HG02973 (cell line): ENCODE results near the gene KCNN3.

ENCODE experiments used
- ATAC-seq: cut with Tn5 transposase; IDR thresholded peaks from one replicate; pipeline ENCODE4 v1.9.1; 2021; ENCODE audit warnings: moderate library complexity; ENCODE audit not compliant: unreplicated experiment

Gene KCNN3

GRCh38 chr1:154798645-154799044 is 71.4 kb downstream of the KCNN3 start:
- no peak for ATAC-seq

- ATAC-seq: no peak
These were observed 72.9 kb downstream of the KCNN3 start for GRCh38 chr1:154797175-154797574.

GRCh38 chr1:154796303-154796892 is 73.7 kb downstream of the KCNN3 start:
- no peak for ATAC-seq

- ATAC-seq: no peak
These were observed 75.5 kb downstream of the KCNN3 start for GRCh38 chr1:154794608-154795007.

- no peak for ATAC-seq
These were observed 76.4 kb downstream of the KCNN3 start for GRCh38 chr1:154793685-154794084.

GRCh38 chr1:154792899-154793298 is 77.2 kb downstream of the KCNN3 start:
- no peak for ATAC-seq

GRCh38 chr1:154791292-154792166 is 78.6 kb downstream of the KCNN3 start:
- peak; percentile 76 for ATAC-seq

GRCh38 chr1:154788886-154789285 is 81.2 kb downstream of the KCNN3 start:
- ATAC-seq: no peak

- no peak for ATAC-seq
These were observed 81.8 kb downstream of the KCNN3 start for GRCh38 chr1:154788110-154788870.

- no peak for ATAC-seq
These were observed 83.1 kb downstream of the KCNN3 start for GRCh38 chr1:154786804-154787570.

GRCh38 chr1:154784924-154785531 is 85.1 kb downstream of the KCNN3 start:
- ATAC-seq: peak; percentile 72

GRCh38 chr1:154784416-154784815 is 85.7 kb downstream of the KCNN3 start:
- no peak for ATAC-seq

- no peak for ATAC-seq
These were observed 86.1 kb downstream of the KCNN3 start for GRCh38 chr1:154783976-154784375.

GRCh38 chr1:154780541-154780940 is 89.5 kb downstream of the KCNN3 start:
- ATAC-seq: no peak

- no peak for ATAC-seq
These were observed 90.4 kb downstream of the KCNN3 start for GRCh38 chr1:154779551-154780189.

- no peak for ATAC-seq
These were observed 91.1 kb downstream of the KCNN3 start for GRCh38 chr1:154778944-154779343.

GRCh38 chr1:154778275-154778674 is 91.8 kb downstream of the KCNN3 start:
- no peak for ATAC-seq

GRCh38 chr1:154777781-154778180 is 92.3 kb downstream of the KCNN3 start:
- no peak for ATAC-seq

GRCh38 chr1:154777154-154777553 is 92.9 kb downstream of the KCNN3 start:
- no peak for ATAC-seq
